ENCODE data around the gene ALOX5AP. TPM values are rescaled to one million over a fixed set of nuclear protein-coding genes. Genes with fewer than 3 reads are reported as not detected.

ALOX5AP gene
- total RNA-seq, 4 donors from 2014 or later: 14.8 to 48.2 (median 17.2) TPM

GRCh38 chr13:30737511-30738337, 2.4 kb downstream of the ALOX5AP start:
- WGBS: 81% methylated on average over 3 of the region's 3 CpGs
- no peaks in the 10 kb centered on the region for H3K9me3 ChIP-seq
- no peak for TF ChIP-seq EP300 (IDR thresholded peaks at IDR 0.05)
- TF ChIP-seq POLR2A (IDR thresholded peaks at IDR 0.05; ENCODE audit: low read depth): no peak
- no peak for TF ChIP-seq POLR2AphosphoS5 (IDR thresholded peaks at IDR 0.05)
- TF ChIP-seq, protein P1, sequence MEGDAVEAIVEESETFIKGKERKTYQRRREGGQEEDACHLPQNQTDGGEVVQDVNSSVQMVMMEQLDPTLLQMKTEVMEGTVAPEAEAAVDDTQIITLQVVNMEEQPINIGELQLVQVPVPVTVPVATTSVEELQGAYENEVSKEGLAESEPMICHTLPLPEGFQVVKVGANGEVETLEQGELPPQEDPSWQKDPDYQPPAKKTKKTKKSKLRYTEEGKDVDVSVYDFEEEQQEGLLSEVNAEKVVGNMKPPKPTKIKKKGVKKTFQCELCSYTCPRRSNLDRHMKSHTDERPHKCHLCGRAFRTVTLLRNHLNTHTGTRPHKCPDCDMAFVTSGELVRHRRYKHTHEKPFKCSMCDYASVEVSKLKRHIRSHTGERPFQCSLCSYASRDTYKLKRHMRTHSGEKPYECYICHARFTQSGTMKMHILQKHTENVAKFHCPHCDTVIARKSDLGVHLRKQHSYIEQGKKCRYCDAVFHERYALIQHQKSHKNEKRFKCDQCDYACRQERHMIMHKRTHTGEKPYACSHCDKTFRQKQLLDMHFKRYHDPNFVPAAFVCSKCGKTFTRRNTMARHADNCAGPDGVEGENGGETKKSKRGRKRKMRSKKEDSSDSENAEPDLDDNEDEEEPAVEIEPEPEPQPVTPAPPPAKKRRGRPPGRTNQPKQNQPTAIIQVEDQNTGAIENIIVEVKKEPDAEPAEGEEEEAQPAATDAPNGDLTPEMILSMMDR (IDR thresholded peaks at IDR 0.05): no peak
- peak overlapping the region in 2 of 4 donors; percentile 11 to 35 for H3K27ac ChIP-seq (replicated peaks in 1 of 4)
- H3K4me3 ChIP-seq: peak overlapping the region in 2 of 4 donors; percentile 13 to 19
- peaks cover 0 to 6% (median under 1%) of the 10 kb centered on the region in 4 donors for H3K4me1 ChIP-seq
- H3K27me3 ChIP-seq: no peaks in the 10 kb centered on the region
- no peaks in the 10 kb centered on the region for H3K36me3 ChIP-seq
- intact Hi-C loops (cut with DNase I): no loop called here
- no peak for DNase-seq (ENCODE audit: extremely low spot score)

- Histone ChIP-seq H3K36me3 (no peaks in the 10 kb centered on the region), H3K9me3 (no peaks in the 10 kb centered on the region), H3K27ac (replicated peaks in 1 of 4) (no peak overlapping the region), H3K27me3 (no peaks in the 10 kb centered on the region), H3K4me3 (no peak overlapping the region), H3K4me1 (peaks cover 0 to 16% (median 9%) of the 10 kb centered on the region in 4 donors)
- WGBS: 70% methylated on average over 8 of the region's 9 CpGs
- no peak for DNase-seq (ENCODE audit: extremely low spot score)
- intact Hi-C loops (cut with DNase I): no loop called here
- TF ChIP-seq POLR2A (IDR thresholded peaks at IDR 0.05; ENCODE audit: low read depth) (no peak), POLR2AphosphoS5 (IDR thresholded peaks at IDR 0.05) (no peak), EP300 (IDR thresholded peaks at IDR 0.05) (no peak)
- TF ChIP-seq, protein P1 (IDR thresholded peaks at IDR 0.05): no peak
Observed at GRCh38 chr13:30738526-30739236, 3.3 kb downstream of the ALOX5AP start.

DNA sequence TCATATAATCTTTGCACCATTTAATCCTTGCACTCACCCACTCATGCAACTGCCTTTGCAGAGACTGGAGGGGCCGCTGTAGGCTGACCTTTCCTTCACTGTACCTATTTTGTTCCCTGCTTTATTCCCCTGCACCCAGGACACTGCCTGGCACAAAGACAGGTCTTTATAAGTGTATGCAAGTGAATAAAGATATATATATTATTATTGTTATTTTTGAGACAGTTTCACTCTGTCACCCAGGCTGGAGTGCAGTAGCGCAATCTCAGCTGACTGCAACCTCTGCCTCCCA, 3.8 kb downstream of the ALOX5AP start:
- DNase-seq (ENCODE audit: extremely low spot score): no peak
- Histone ChIP-seq H3K9me3 (no peaks in the 10 kb centered on the region), H3K27me3 (no peaks in the 10 kb centered on the region), H3K27ac (replicated peaks in 1 of 4) (no peak overlapping the region), H3K4me1 (peaks cover 0 to 21% (median 14%) of the 10 kb centered on the region in 4 donors), H3K36me3 (no peaks in the 10 kb centered on the region), H3K4me3 (no peak overlapping the region)
- intact Hi-C loops (cut with DNase I): no loop called here
- TF ChIP-seq, protein P1 (IDR thresholded peaks at IDR 0.05): no peak
- no peak for TF ChIP-seq POLR2AphosphoS5 (IDR thresholded peaks at IDR 0.05)
- TF ChIP-seq POLR2A (IDR thresholded peaks at IDR 0.05; ENCODE audit: low read depth): no peak
- TF ChIP-seq EP300 (IDR thresholded peaks at IDR 0.05): no peak
- WGBS: 98% methylated on average over 2 of the region's 2 CpGs

DNA sequence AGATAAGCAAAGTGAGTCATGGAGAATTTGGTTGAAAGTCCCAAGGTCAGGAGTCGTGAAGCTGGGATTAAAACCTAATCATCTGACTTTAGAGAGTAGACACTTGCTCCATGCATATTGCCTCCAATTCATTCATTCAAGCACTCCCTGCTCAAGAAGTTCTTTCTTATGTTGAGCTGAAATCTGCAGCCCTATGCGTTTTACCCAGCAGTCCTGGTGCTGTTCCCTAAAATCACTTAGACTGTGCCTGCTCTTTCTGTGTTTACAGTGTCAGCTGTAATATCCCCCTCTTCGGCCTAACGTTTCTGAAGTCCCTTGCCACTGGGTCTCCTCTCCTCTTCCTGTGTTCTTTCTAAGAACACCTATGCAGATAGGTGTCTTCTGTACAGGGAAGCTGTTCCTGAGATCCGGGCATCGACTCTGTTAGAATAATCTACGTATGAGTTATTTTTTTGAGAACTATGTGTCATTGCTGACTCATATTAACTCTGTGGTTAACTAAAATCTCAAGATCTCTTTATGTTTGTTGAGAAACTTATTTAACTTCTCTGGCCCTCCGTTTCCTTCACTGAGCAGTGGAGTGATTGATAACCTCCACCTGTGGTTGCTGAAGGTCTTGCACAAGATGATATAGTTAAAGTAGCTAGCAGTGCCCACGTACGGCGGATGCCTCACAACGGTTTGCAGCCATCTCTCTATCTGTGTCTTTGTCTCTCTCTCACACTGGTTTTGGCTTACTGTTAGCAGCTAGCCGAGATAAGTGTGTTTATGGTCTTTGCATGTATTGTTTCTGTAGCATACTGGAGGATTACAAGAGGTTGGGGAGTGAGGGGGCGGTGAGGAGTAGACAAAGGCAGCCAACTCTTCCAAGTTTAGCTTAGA, 4.7 kb downstream of the ALOX5AP start:
- Histone ChIP-seq H3K4me3 (peak overlapping the region in 1 of 4 donors; percentile 31), H3K27ac (replicated peaks in 1 of 4) (peak overlapping the region in 1 of 4 donors; percentile 36), H3K36me3 (no peaks in the 10 kb centered on the region), H3K9me3 (no peaks in the 10 kb centered on the region), H3K27me3 (no peaks in the 10 kb centered on the region), H3K4me1 (peaks cover 0 to 28% (median 18%) of the 10 kb centered on the region in 4 donors)
- TF ChIP-seq, protein P1 (IDR thresholded peaks at IDR 0.05): no peak
- no peak for TF ChIP-seq EP300 (IDR thresholded peaks at IDR 0.05)
- TF ChIP-seq POLR2A (IDR thresholded peaks at IDR 0.05; ENCODE audit: low read depth): no peak
- TF ChIP-seq POLR2AphosphoS5 (IDR thresholded peaks at IDR 0.05): no peak
- no peak for DNase-seq (ENCODE audit: extremely low spot score)
- WGBS: 54% methylated on average over 14 of the region's 14 CpGs
- intact Hi-C loops (cut with DNase I): no loop called here
